H9 (cell line): ENCODE measurements around the gene PSMD5. TPM values are rescaled to one million over a fixed set of nuclear protein-coding genes. Genes with fewer than 3 reads are reported as not detected.

Experiments used
- DNase-seq: peaks from one replicate; pipeline ENCODE4 v3.0.0-alpha.2; 2017
- H2AFZ ChIP-seq: one replicate; pipeline ENCODE4 v1.6.1; 2013; ENCODE audit warnings: mild to moderate bottlenecking, low read length, control low read depth, moderate library complexity
- H2AK5ac ChIP-seq: 2 replicates; pipeline ENCODE4 v1.6.1; 2013; ENCODE audit warnings: low read length, control low read depth, mixed read lengths; ENCODE audit not compliant: insufficient read length
- H2BK120ac ChIP-seq: one replicate; pipeline ENCODE4 v1.6.1; 2013; ENCODE audit warnings: low read depth, mild to moderate bottlenecking, low read length, control low read depth, inconsistent platforms; ENCODE audit not compliant: poor library complexity, severe bottlenecking
- H2BK12ac ChIP-seq: 2 replicates; pipeline ENCODE4 v1.6.1; 2013; ENCODE audit warnings: low read length, control low read depth, mixed read lengths, low read depth; ENCODE audit not compliant: insufficient read length
- H2BK15ac ChIP-seq: 2 replicates; pipeline ENCODE4 v1.6.1; 2013; ENCODE audit warnings: low read depth, low read length, control low read depth
- H2BK20ac ChIP-seq: one replicate; pipeline ENCODE4 v1.6.1; 2013; ENCODE audit warnings: low read depth, mild to moderate bottlenecking, low read length, control low read depth, inconsistent platforms; ENCODE audit not compliant: poor library complexity, severe bottlenecking
- H2BK5ac ChIP-seq: 2 replicates; pipeline ENCODE4 v1.6.1; 2013; ENCODE audit warnings: low read length, control low read depth, mixed read lengths; ENCODE audit not compliant: insufficient read length
- H3K14ac ChIP-seq: 2 replicates; pipeline ENCODE4 v1.6.1; 2013; ENCODE audit warnings: low read length, control low read depth; ENCODE audit not compliant: insufficient read depth
- H3K18ac ChIP-seq: 2 replicates; pipeline ENCODE4 v1.6.1; 2013; ENCODE audit warnings: low read depth, mild to moderate bottlenecking, mixed read lengths, low read length, control low read depth; ENCODE audit not compliant: insufficient read length
- H3K23ac ChIP-seq: 2 replicates; pipeline ENCODE4 v1.6.1; 2013; ENCODE audit warnings: low read length, control low read depth, mixed read lengths, low read depth; ENCODE audit not compliant: insufficient read length
- H3K23me2 ChIP-seq: 2 replicates; pipeline ENCODE4 v1.6.1; 2013; ENCODE audit warnings: low read depth, mild to moderate bottlenecking, mixed read lengths, low read length, control low read depth; ENCODE audit not compliant: insufficient read length, poor library complexity, severe bottlenecking
- H3K27ac ChIP-seq: 2 replicates; pipeline ENCODE4 v1.5.1; 2013; ENCODE audit warnings: low read length, control low read depth, mixed read lengths, low read depth; ENCODE audit not compliant: insufficient read length
- H3K27me3 ChIP-seq: 2 replicates; pipeline ENCODE4 v1.6.1; 2013; ENCODE audit warnings: low read length, control low read depth, inconsistent platforms; ENCODE audit not compliant: insufficient read depth
- H3K4ac ChIP-seq: 2 replicates; pipeline ENCODE4 v1.6.1; 2013; ENCODE audit warnings: low read depth, mild to moderate bottlenecking, control low read depth, inconsistent platforms, low read length, moderate library complexity
- H3K4me1 ChIP-seq: 2 replicates; pipeline ENCODE4 v1.6.1; 2013; ENCODE audit warnings: low read length, control low read depth, inconsistent platforms; ENCODE audit not compliant: insufficient read depth
- H3K4me2 ChIP-seq: 2 replicates; pipeline ENCODE4 v1.6.1; 2013; ENCODE audit warnings: low read length, control low read depth, mixed read lengths; ENCODE audit not compliant: insufficient read length, insufficient read depth
- H3K56ac ChIP-seq: 2 replicates; pipeline ENCODE4 v1.6.1; 2013; ENCODE audit warnings: low read depth, mild to moderate bottlenecking, mixed read lengths, low read length, control low read depth; ENCODE audit not compliant: insufficient read length
- H3K79me1 ChIP-seq: 2 replicates; pipeline ENCODE4 v1.6.1; 2013; ENCODE audit warnings: low read depth, mild to moderate bottlenecking, moderate library complexity, low read length, control low read depth, inconsistent platforms; ENCODE audit not compliant: insufficient read depth, poor library complexity, severe bottlenecking
- H3K79me2 ChIP-seq: 2 replicates; pipeline ENCODE4 v1.6.1; 2013; ENCODE audit warnings: low read length, control low read depth, inconsistent platforms; ENCODE audit not compliant: insufficient read depth
- H3K9ac ChIP-seq: 2 replicates; pipeline ENCODE4 v1.6.1; 2013; ENCODE audit warnings: low read length, control low read depth, mixed read lengths; ENCODE audit not compliant: insufficient read length; ENCODE audit errors: extremely low read depth
- H3K9me3 ChIP-seq: one replicate; pipeline ENCODE4 v1.6.1; 2013; ENCODE audit warnings: low read depth, low read length, inconsistent platforms; ENCODE audit not compliant: control insufficient read depth
- H3T11ph ChIP-seq: one replicate; pipeline ENCODE4 v1.6.1; 2013; ENCODE audit warnings: mild to moderate bottlenecking, low read length, control low read depth, inconsistent platforms
- H4K20me1 ChIP-seq: one replicate; pipeline ENCODE4 v1.6.1; 2013; ENCODE audit not compliant: control insufficient read depth, insufficient read length, insufficient read depth
- H4K5ac ChIP-seq: 2 replicates; pipeline ENCODE4 v1.6.1; 2013; ENCODE audit warnings: low read depth, mild to moderate bottlenecking, mixed read lengths, low read length, control low read depth; ENCODE audit not compliant: insufficient read length
- H4K8ac ChIP-seq: replicated peaks from 2 replicates; pipeline ENCODE4 v1.6.1; 2013; ENCODE audit warnings: low read length, control low read depth, mixed read lengths, low read depth; ENCODE audit not compliant: insufficient read length
- H4K91ac ChIP-seq: 2 replicates; pipeline ENCODE4 v1.6.1; 2013; ENCODE audit warnings: low read depth, mild to moderate bottlenecking, moderate library complexity, mixed read lengths, low read length, control low read depth; ENCODE audit not compliant: insufficient read length
- H3K27ac Mint-ChIP-seq, 3 experiments: 2 replicates in 2 of 3; 3 replicates in 1 of 3; pipeline ENCODE4 v1.8.0; 2020 to 2021; ENCODE audit warnings: mixed read lengths in 3 of 3, mild to moderate bottlenecking in 1 of 3, moderate library complexity in 1 of 3
- H3K27me3 Mint-ChIP-seq: 2 replicates; pipeline ENCODE4 v1.8.0; 2021; ENCODE audit warnings: low read depth, mild to moderate bottlenecking, moderate library complexity, mixed read lengths
- H3K36me3 Mint-ChIP-seq, 3 experiments: 2 replicates in 2 of 3; 3 replicates in 1 of 3; pipeline ENCODE4 v1.8.0; 2020 to 2021; ENCODE audit warnings: low read depth in 3 of 3, mixed read lengths in 3 of 3; ENCODE audit not compliant: insufficient read depth in 1 of 3
- H3K4me1 Mint-ChIP-seq, 2 experiments: 2 replicates each; pipeline ENCODE4 v1.8.0; 2020; ENCODE audit warnings: mixed read lengths in 2 of 2
- H3K4me3 Mint-ChIP-seq, 2 experiments: 2 replicates in 1 of 2; 3 replicates in 1 of 2; pipeline ENCODE4 v1.8.0; 2020 to 2021; ENCODE audit warnings: mild to moderate bottlenecking in 2 of 2, mixed read lengths in 2 of 2, moderate library complexity in 1 of 2
- H3K9me3 Mint-ChIP-seq, 2 experiments: 2 replicates in 1 of 2; 3 replicates in 1 of 2; pipeline ENCODE4 v1.8.0; 2020; ENCODE audit warnings: mild to moderate bottlenecking in 2 of 2, mixed read lengths in 2 of 2, moderate library complexity in 1 of 2
- WGBS: extraction: QIAGEN DNeasy Blood & Tissue Kit; methylation state at CpG from one replicate; pipeline ENCODE4 v1.1.7; 2013; ENCODE audit warnings: missing lambda C conversion rate, low lambda C conversion rate, mixed read lengths; ENCODE audit not compliant: insufficient read length; ENCODE audit errors: extremely low coverage; 5-methylcytosine and 5-hydroxymethylcytosine counted together
- total RNA-seq: library from RNA; stranded (reverse); gene quantifications from 2 replicates; pipeline ENCODE4 v1.2.1, GENCODE V29; 2021
- TF ChIP-seq, protein P1 (sequence below): fragments of 200-600 bp; sonication (generic); conservative IDR thresholded peaks from 3 replicates; pipeline ENCODE4 v1.8.0; 2021; ENCODE audit warnings: antibody characterized with exemption, mild to moderate bottlenecking

PSMD5 gene
- total RNA-seq, 1 experiment from 2014 or later = 64.9 TPM

DNA sequence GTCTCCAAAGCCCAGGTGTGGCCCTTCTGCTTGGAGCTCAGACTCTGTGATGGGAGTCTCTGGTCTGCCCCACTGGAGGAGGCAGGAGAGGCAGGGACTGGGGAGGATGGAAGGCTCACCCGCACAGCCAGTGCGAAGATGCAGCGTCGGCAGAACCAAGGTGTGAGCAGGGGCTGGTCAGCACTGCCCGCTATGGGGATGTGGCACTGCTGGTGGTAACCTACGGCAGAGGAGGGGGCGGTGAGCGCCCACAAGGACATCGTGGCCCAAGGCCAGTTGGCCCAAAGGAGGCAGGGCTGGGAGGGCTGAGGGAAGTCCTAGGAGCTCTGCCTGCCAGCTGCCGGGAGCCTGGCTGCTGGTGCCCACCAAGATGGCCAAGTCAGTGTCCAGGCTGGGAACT is 27.0 kb upstream of the PSMD5 start:
- H3K4me3 Mint-ChIP-seq = peak overlapping the region; percentile 77 to 89; a peak in 3 of 5 replicates
- Histone ChIP-seq H3K27ac (no peak overlapping the region), H3T11ph (no peak overlapping the region), H3K4me2 (no peak overlapping the region), H2AFZ (no peak overlapping the region), H4K5ac (no peak overlapping the region), H3K4ac (no peak overlapping the region), H2BK120ac (no peak overlapping the region), H3K79me2 (no peaks in the 10 kb centered on the region), H2BK5ac (no peak overlapping the region), H2BK15ac (no peak overlapping the region), H3K79me1 (no peaks in the 10 kb centered on the region), H3K56ac (no peak overlapping the region), H3K23ac (no peak overlapping the region), H2AK5ac (no peak overlapping the region), H3K9me3 (no peaks in the 10 kb centered on the region), H4K20me1 (no peaks in the 10 kb centered on the region), H3K14ac (no peak overlapping the region), H2BK12ac (no peak overlapping the region), H2BK20ac (no peak overlapping the region), H3K9ac (no peak overlapping the region), H4K91ac (no peak overlapping the region), H3K4me1 (peaks cover 10% of the 10 kb centered on the region), H4K8ac (no peak overlapping the region), H3K18ac (no peak overlapping the region), H3K27me3 (no peaks in the 10 kb centered on the region), H3K23me2 (no peaks in the 10 kb centered on the region)
- H3K27ac Mint-ChIP-seq = no peak overlapping the region
- H3K9me3 Mint-ChIP-seq = no peaks in the 10 kb centered on the region; a peak in 1 of 5 replicates
- H3K27me3 Mint-ChIP-seq = no peaks in the 10 kb centered on the region
- peaks cover 3 to 57% (median 22%) of the 10 kb centered on the region in 3 experiments; a peak in 6 of 7 replicates for H3K36me3 Mint-ChIP-seq
- H3K4me1 Mint-ChIP-seq = peaks cover 39 to 43% of the 10 kb centered on the region in 2 experiments
- DNase-seq = no peak
- TF ChIP-seq, protein P1, sequence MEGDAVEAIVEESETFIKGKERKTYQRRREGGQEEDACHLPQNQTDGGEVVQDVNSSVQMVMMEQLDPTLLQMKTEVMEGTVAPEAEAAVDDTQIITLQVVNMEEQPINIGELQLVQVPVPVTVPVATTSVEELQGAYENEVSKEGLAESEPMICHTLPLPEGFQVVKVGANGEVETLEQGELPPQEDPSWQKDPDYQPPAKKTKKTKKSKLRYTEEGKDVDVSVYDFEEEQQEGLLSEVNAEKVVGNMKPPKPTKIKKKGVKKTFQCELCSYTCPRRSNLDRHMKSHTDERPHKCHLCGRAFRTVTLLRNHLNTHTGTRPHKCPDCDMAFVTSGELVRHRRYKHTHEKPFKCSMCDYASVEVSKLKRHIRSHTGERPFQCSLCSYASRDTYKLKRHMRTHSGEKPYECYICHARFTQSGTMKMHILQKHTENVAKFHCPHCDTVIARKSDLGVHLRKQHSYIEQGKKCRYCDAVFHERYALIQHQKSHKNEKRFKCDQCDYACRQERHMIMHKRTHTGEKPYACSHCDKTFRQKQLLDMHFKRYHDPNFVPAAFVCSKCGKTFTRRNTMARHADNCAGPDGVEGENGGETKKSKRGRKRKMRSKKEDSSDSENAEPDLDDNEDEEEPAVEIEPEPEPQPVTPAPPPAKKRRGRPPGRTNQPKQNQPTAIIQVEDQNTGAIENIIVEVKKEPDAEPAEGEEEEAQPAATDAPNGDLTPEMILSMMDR = no peak
- no CpG with 5 or more reads among the region's 10 CpGs for WGBS
